Endothelial cell of hepatic sinusoid (primary cell): ENCODE data around the gene MORN1.
"Not testable (repeated sequence)": the region's sequence is repeated elsewhere in the genome, so short reads cannot be mapped to it uniquely, and the experiment has no call there.

ENCODE experiments used
- in situ Hi-C: cut with HindIII; loops from 2 replicates; pipeline ENCODE4 v1.10.0; 2017; ENCODE audit warnings: low sequenced_read_pairs

Gene MORN1

DNA sequence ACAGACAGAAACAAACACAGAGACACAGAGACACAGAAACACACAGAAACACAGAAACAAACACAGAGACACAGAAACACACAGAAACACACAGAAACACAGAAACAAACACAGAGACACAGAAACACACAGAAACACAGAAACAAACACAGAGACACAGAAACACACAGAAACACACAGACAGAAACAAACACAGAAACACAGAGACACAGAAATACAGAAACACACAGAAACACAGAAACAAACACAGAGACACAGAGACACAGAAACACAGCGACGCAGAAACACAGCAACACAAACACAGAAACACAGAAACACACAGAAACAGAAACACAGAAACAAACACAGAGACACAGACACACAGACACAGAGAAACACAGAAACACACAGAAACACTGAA, 64.2 kb downstream of the MORN1 start:
- in situ Hi-C loops = not testable (repeated sequence)

DNA sequence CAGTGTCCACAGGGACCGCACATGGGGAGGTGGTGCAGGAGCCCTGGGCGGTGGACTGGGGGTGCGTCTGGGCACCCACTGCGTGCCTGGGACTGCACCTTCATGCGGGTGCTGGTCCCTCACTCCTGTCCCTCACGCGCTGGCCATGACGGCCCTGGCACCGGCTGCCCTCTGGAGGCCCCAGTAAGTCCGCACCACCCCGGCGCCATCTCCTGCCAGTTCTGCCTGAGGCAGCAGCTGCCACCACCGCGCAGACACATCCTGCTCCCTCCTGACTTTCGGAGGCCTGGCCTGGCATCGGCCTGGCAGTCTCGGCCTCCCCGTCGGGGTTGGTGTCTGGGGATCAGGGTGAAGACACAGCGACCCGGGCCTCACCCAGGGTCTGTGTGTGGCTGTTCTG, 64.8 kb downstream of the MORN1 start:
- in situ Hi-C loops = no loop called here

DNA sequence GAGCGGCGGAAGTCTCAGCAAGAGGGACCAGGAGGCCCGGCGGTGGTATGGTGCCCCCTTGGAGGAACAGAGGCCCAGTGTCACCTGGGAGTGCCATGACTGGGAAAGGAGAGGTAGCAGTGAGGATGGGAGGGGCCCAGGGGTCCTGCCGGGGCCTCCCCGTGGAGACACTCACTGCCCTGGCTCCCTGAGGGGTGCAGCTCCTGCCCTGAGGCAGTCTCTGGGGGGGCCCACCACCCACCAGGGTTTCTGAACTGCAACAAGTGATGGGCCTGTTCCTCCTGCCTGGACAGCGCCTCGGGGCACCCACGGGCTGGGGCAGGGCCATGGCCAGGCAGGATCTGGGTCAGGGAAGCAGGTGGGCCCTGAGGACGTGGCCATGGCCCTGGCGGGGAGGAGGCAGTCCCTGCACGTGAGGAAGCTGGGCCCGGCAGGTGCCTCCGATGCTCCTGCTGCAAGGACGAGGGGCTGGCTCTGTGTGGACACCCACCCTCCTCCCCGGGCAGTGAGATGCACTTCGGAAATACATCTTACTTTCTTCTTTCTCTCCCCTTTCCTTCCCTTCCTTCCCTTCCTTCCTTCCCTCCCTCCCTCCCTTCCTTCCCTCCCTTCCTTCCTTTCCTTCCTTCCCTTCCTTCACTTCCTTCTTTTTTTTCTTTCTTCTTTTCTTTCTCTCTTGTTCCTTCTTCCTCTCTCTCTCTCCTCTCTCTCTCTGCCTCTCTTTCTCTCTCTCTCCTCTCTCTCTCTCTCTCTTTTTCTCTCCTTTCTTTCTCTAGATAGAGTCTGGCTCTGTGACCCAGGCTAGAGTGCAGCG, 66.6 kb downstream of the MORN1 start:
- in situ Hi-C loops = no loop called here

DNA sequence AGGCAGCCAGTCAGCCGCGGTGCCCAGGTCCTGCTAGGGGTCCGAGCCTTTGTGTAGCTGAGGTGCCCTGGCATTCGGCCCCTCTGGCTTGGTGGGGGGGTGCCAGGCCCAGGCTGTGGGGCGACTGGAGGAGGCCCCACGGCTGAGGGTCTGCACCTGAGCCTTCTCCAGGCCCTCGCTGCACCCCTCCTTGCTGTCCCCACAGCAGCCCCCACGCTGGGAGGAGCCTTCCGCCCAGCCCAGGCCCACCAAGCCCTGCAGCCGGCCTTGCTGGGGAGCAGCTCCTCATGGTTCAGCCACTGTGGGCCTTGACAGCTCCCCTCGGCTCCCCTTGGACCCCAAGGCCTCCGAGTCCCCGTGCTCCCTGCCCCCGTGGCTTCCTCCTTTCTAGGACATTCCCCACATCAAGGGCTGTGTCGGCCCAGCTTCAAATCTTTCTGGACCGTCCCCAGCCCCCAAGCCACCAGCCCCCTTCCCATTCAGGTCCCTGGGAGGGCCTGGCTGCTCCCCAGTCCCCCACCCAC, 67.8 kb downstream of the MORN1 start:
- in situ Hi-C loops = no loop called here

DNA sequence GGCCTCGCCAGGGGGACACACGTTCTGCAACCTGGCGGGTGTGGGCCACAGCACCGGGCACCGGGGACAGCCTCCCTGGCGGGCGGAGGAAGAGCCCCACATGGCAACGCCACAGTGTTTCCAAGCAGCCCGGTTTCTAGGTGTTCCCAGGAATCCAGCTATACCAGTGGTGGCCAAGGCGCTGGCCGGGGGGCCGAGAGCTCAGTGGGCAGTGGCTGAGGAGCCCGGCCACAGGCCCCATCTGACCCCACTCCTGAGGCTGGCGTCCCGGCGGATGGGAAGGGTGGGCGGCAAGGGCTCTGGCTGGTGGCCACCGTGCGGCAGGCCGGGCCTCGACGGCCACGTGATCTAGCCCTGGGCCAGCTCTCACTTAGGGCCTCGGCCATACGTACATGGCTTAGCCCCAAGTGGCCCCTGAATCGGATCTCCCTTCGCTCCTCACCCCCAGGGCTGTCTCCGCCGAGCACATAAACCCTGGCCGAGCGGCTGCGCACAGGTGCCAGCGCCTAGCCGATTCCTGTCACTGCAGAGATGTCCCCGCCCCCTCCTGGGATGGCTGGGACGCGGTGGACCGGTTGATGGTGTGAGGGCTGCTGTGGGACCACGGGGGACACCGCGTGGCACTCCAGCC, 68.7 kb downstream of the MORN1 start:
- in situ Hi-C loops = no loop called here

DNA sequence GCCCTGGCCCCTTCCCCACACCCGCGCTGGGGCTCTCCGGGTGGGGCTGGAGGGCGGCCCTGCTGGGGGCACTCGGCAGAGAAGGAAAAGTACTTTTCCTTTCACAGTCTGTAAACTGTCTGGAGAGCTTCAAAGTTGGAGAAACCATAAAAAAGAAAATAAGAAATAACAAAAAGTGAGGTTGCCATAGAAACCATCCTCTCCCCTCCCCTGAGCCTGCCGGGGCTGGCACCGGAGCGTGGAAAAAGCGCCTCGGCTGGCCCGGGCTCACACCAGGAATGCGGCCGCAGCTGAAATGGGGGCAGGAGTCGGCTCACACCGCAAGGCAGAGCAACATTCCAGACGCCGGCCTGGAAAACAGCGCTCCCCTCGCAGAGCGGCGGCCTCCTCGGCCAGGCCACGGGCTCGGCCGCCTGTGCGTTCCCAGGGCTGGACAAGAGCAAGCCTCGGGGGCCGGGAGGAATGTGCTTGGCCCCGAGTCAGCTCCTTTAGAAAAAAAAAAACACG, 69.2 kb downstream of the MORN1 start:
- in situ Hi-C loops = no loop called here

DNA sequence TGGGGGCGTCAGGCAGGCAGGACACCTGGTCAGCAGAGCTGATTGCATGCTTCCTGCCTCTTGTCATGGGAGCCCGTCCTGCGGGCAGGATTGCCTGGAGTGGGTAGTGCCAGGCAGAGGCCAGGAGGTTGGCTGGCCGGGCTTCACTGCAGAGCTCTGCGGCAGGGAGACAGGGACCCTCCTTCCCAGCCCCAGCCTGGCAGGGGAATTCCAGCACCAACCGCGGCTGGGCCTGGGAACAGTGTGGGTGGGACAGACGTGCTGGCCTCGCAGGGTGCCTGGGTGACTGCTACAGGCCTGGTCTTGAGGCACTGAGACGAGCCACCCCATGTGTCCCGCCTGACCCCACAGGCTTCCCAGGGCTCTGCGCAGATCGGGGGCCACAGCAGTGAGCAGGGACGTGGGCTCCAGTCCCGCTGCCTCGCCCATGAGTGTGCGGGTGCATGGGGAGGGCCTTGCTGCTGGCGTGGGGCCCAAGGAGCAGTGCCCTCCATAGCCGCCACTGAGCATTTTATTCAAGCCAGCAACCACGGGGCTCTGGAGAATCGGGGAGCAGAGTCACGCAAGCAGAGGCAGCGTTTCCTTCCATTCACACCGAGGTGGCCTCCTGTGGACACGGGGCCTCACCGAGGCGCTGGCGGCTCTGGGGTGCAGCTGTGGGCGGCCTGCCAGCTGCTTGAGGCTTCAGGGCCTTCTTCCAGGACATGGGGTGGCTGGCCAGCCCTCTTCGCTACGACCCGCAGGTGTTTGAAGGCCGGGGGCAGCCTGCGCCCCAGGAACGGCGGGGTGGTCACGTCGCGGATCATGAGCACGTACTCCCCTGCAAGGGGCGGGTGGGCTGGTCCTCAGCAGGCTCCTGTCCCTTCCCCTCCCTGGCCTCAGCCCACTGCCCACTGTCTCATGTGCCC, 70.3 kb downstream of the MORN1 start:
- in situ Hi-C loops = no loop called here

DNA sequence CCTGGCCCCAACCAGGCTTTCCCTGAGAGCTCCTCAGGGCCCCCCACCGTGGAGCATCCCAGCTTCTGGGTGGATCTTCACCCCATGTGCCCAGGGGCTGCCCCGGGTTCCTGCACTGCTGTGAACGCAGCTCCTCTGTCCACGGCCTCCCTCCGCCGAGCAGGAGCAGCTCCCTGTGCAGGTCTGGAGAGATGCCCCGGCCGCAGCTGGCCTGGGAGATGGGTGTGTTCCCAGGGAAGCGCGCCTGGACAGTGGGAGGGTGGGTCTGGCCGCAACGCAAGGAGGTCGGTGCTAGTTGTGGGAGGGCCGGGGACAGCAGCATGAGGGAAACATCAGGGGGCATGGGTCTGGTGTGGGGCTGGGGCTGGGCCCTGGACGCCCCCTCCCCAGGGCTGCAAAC, 71.3 kb downstream of the MORN1 start:
- in situ Hi-C loops = no loop called here

DNA sequence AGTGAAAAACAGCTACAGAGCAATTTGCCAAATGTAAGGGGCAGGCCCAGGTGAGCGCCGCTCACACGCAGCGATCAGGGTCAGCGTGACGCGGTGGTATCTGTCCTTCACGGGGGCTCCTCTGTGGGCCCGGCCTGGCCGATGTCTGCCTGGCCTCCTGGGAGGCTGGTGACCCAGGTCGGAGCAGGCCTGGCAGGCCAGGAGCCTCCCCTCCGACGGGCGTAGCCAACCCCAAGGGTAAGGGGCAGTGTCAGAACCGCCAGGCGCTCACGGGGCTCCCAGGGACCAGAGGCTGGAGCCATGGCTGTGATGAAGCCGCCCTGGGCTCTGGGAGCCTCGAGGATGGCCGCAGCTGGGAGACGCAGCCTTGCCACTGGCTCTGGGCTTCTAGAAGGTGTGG, 72.1 kb downstream of the MORN1 start:
- in situ Hi-C loops = no loop called here

DNA sequence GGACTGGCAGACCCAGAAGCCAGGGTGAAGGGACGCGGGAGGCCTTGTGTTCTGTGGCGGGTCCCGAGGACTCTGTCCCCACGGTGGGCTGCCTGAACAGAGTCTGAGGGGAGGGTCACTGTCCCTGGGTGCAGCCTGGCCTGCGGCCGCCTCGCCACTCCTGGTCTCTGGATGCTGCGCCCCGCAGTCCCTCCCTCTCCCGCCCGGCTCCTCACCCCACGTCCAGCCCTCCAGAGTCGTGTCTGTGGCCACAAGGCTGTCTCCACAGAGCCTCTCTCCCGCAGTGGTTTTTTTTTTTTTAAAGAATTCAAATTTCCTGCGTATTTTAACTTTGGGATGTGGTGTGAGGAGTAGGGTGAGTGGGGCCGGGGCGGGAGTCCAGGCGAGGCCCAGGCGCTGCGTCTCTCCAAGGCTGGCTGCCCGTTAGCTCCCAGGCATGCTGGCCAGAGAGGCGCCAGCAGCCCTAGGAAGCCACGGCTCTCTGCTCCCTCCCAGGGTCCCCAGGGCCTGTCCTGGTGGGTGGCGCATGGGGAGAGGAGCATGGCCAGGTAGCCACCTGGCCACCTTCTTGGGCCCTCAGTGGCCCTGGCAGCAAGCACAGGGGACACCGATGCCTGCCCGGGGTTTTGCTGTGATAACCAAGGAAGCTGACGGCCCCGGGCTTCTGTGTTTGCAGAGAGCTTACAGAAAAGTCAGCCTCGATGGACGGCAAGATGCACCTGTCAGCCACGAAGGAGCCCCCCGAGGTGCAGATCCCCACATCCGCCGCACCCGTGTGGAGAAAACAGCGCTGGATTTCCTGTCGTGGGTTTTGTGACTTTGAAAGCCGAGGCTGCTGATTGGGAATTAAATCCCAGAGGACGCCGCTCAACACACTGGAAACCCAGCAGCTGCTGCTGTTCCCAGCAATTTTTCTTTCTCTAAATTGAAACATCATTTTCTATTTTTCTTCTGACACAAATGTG, 72.8 kb downstream of the MORN1 start:
- in situ Hi-C loops = no loop called here

DNA sequence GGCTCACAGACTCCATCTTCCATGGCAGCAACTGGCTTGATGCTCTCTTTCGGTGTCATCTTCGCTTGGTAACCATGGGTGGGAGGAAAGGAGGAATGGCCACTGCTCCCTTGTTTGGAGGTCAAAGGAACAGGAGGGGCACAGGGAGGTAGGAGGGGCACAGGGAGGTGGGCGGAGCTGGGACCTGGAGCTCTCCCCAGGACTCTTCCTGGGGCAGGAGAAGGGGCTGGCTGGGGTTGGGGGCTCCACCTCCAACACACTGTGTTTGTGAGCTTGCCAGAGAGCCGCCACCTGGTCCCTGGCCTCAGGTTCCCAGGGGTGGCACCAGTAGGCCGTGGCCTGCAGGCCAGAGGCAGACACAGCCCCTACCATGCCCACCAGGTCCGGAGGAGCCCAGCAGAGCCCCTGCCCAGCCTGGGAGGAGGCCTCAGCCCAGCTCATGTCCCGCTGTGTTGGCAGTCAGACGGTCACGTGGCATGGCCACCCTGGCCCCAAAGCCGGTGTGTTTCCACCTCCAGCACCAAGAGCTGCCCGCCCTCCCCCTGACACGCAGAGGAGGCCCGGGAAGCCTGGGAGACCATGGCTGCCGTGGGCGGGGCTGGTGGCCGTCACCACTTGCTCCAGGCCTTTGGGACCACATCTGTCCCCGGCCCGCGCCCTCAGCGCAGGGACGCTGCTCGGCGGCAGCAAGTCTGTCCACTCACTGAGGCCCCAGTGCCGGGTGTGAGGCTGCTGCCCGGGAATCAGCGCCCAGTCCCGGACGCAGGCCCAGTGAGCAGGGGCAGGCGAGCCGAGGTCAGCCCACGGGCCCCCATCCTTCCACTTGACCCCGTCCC, 73.9 kb downstream of the MORN1 start:
- in situ Hi-C loops = no loop called here

DNA sequence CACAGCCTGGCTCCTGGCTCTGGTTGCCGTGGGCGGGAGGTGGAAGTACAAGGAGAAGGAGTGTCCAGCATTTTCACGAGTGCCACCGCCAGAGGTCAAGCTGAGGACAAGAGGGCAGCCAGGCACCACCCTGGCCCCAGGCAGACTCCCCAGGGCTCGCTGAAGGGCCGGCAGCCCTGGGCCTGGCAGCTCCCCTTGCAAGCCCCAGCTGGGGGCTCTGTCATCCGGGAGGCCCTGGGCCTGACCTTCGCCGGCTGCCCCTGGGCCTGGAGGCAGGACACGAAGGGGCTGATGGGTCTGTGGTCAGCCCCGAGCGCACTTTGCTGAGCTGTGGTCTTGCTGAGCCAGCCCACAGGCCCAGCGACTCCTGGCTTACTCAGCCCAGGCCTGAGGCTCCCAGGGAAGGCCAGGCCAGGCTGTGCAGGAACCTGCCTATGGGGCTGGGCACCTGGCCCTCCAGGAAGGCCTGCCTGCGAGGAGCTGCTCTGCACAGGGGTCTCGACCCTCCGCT, 74.8 kb downstream of the MORN1 start:
- in situ Hi-C loops = no loop called here

DNA sequence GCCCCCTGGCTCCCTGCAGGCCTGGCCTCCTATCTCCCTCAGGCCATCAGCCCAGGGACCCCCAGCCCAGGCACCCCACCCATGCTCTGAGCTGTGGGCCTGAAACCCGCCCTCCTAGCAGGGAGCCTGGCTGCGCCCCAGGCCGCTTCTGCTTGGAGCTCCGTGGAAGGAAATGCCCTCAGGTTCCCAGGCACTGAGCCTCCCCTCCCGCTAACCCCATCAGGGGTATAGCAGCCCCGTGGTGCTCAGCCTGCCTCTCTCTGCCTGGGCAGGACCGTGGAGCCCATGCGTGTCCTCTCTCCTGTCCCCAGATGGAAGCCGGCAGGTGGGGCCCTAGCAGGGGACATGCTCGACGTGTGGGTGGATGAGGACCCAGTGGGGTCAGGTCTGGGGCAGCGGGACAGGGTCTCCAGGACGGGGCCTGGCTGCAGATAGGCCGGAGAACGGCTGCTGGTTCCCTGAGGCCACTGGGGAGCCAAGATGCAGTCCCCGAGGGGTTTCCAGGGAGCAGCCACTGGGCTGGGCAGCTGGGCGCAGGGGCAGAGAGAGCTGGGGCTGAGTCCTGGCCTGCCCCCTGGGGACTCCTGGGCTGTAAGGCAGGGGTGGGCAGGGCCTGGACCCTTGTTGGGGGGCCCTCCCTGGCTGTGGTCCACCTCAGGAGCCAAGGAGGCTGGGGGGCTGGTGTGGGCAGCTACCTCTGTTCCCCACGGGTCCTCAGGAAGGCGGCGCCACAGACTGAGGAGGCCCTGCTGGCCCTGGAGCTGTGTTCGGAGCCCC, 75.5 kb downstream of the MORN1 start:
- in situ Hi-C loops = no loop called here

DNA sequence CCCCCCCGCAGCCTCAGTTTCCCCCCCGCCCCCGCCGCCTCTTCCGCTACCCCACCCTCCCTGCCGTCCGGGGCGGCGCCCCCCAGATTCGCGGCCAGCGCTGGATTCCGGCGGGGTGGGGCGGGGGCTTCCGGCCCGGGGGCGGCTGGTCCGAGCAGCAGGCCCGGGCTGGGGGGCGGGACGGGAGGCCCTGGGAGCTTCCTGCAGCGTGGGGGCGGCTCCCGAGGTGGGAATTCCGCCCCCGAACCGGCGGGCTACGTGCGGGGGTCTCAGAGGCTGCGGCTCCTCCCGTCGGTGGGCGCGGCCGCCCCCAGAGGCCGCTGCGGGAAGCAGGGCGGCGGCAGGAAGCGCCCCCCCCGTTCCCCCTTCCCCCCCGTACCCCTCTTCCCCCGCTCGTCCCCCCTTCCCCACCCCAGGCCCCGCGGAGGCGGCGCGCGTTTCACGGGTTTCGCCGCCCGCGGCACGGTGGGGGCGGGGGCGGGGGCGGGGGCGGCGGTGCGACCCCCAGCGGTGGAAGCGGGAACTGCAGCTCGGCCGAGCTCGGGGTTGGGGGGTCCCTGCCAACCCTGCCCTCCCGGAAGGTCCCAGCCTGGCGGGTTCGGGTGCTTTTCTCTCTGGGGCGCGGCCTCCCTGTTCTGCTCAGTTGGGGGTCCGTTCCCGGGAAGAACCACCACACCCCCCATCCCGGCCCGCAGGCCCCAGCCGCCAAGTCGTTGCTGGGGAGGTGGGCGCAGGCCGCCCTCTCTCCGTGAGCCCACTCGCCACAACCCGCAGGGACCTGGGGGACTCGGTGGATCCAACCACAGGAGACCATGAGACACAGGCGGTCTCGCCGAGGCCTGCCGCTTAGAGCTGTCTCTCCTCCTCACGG, 76.3 kb downstream of the MORN1 start:
- in situ Hi-C loops = no loop called here

DNA sequence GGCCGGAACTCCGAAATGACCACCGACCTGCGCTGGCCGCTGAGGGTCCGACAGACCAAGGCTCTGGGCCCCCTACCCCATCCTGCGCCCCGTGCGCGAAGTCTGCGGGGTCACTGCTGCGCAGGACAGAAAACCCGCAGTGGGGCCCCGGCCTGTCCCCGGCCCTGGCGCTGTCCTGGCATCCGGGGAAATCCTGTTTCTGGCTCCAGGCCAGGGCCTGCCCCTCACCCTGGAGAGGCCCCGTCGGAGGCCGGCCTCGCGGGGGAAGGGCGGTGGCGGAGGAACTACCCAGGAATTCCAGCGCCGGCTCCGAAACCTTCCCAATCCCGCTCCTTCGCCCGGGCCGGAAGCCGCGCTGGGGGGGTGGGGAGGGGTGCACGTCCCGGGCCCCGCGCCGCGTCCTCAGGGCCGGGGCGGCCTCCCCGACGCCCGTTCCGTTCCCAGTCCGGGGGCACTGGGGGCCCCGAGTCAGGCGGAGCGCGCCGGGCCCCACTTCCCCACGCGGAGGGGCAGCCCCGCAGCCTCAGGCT, 77.0 kb downstream of the MORN1 start:
- in situ Hi-C loops = no loop called here

DNA sequence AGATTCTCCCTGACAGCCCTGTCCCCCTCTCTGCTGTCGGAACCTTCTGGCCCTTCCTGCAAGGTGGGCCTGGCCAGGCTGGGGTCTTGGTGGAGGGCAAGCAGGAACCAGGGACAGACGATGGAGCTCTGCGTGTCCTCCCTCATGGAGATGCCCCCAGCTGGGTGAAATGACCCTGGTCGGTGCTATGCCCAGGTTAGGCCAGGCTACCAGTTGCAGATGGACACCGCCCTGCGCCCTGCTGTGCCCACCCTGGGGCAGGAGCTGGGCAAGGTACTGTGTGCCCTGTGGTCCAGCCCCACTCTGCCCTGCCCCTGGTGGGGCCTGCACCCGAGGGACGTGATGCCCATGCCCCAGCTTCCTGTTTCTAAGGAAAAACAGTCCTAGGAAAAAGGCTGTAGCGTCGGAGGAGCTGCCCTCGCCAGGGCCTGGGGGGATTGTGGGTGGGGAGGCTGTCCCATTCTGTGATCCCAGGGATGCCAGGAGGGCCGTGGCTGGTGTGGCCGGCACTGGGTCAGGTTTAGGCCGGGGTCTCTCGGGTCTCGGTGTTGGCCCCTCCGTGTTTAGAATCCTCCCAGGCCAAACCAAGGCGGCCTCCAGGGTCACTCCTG, 77.6 kb downstream of the MORN1 start:
- in situ Hi-C loops = no loop called here
